GM12878 (cell line): ENCODE results near the gene DYNC2H1. TPM values are rescaled to one million over a fixed set of nuclear protein-coding genes. Genes with fewer than 3 reads are reported as not detected.

Experiments
- ATAC-seq: fragments of 200-7000 bp; cut with Tn5 transposase; 3 replicates; pipeline ENCODE4 v1.9.1; 2020; ENCODE audit warnings: mild to moderate bottlenecking, moderate library complexity
- BruUV-seq: library from RNA; stranded (reverse); fragments of 400-500 nt; replicated peaks from 2 replicates; lab custom pipeline; 2021; lab: Mats Ljungman, UMichigan
- CTCF ChIA-PET: fragments of 300-600 bp; sonication (Branson Sonifier 250); formaldehyde crosslinking; extraction: SDS; loops from one replicate; lab custom pipeline; 2021; ENCODE audit warnings: inconsistent platforms; lab: Yijun Ruan, JAX
- POLR2A ChIA-PET: fragments of 350-600 bp; formaldehyde crosslinking; extraction: SDS; loops from one replicate; lab custom pipeline; 2021; ENCODE audit warnings: inconsistent platforms; lab: Charles Lee
- RAD21 ChIA-PET: fragments of 300-600 bp; sonication (Branson Sonifier 250); formaldehyde crosslinking; loops from one replicate; lab custom pipeline; 2023; ENCODE audit warnings: antibody characterized with exemption; ENCODE audit not compliant: unreplicated experiment; lab: Charles Lee
- SMC1A ChIA-PET: fragments of 300-600 bp; sonication (Branson Sonifier 250); formaldehyde crosslinking; loops from one replicate; lab custom pipeline; 2023; ENCODE audit not compliant: unreplicated experiment, uncharacterized antibody; lab: Charles Lee
- DNase-seq: peaks from one replicate; pipeline ENCODE4 v3.0.0-alpha.2; 2011; ENCODE audit warnings: low read depth, low spot score
- FAIRE-seq: peaks from 3 replicates; lab custom pipeline; 2011; peaks lifted over from hg19 to GRCh38; lab: Jason Lieb, UNC
- H2AFZ ChIP-seq: 2 replicates; pipeline ENCODE4 v1.6.0; 2011; ENCODE audit warnings: low read depth, low read length, control low read depth; ENCODE audit not compliant: control insufficient read depth
- H3K27ac ChIP-seq: 2 replicates; pipeline ENCODE4 v1.5.1; 2011; ENCODE audit warnings: control low read depth; ENCODE audit not compliant: control insufficient read depth, insufficient read depth
- H3K27me3 ChIP-seq, 2 experiments: replicated peaks in 1 of 2; 2 replicates each; pipeline versions ENCODE4 v1.6.0 to v1.6.1; 2011; ENCODE audit warnings: low read length in 1 of 2; ENCODE audit not compliant: control insufficient read depth in 2 of 2, insufficient read depth in 2 of 2
- H3K36me3 ChIP-seq, 2 experiments: 2 replicates each; pipeline ENCODE4 v1.5.1; 2011; ENCODE audit warnings: low read length in 1 of 2; ENCODE audit not compliant: control insufficient read depth in 2 of 2, insufficient read depth in 2 of 2
- H3K4me1 ChIP-seq: 2 replicates; pipeline ENCODE4 v1.6.1; 2011; ENCODE audit warnings: mild to moderate bottlenecking, low read length, moderate library complexity, mixed read lengths; ENCODE audit not compliant: control insufficient read depth, insufficient read depth
- H3K4me2 ChIP-seq: 2 replicates; pipeline ENCODE4 v1.6.0; 2011; ENCODE audit warnings: control low read depth; ENCODE audit not compliant: control insufficient read depth, insufficient read depth
- H3K4me3 ChIP-seq: fragments of 200-600 bp; sonication (generic); 2 replicates; pipeline ENCODE4 v1.5.1; 2016
- H3K79me2 ChIP-seq: 2 replicates; pipeline ENCODE4 v1.6.0; 2011; ENCODE audit warnings: low read length; ENCODE audit not compliant: control insufficient read depth, insufficient read depth
- H3K9ac ChIP-seq: 2 replicates; pipeline ENCODE4 v1.8.0; 2011; ENCODE audit warnings: low read length, control low read depth, mixed read lengths; ENCODE audit not compliant: control insufficient read depth, insufficient read depth
- H3K9me3 ChIP-seq: replicated peaks from 3 replicates; pipeline ENCODE4 v1.5.1; 2011; ENCODE audit warnings: mild to moderate bottlenecking, low read length; ENCODE audit not compliant: control insufficient read depth, insufficient read depth
- H4K20me1 ChIP-seq: 2 replicates; pipeline ENCODE4 v1.6.0; 2011; ENCODE audit not compliant: control insufficient read depth, insufficient read depth
- CHD1 ChIP-seq: IDR thresholded peaks from 2 replicates; pipeline ENCODE4 v1.6.1; 2012; ENCODE audit warnings: low read depth, low read length, improper control_type of control experiment
- EGR1 ChIP-seq, 2 experiments: IDR thresholded peaks; 1 replicate in 1 of 2; 2 replicates in 1 of 2; pipeline ENCODE4 v1.6.1; 2011 to 2012; ENCODE audit warnings: low read depth in 2 of 2, low read length in 2 of 2, borderline replicate concordance in 1 of 2, mild to moderate bottlenecking in 1 of 2, moderate library complexity in 1 of 2
- FOXM1 ChIP-seq: IDR thresholded peaks from 2 replicates; pipeline ENCODE4 v1.6.1; 2012; ENCODE audit warnings: low read depth, mild to moderate bottlenecking, inconsistent platforms, low read length, moderate library complexity
- WGBS: methylation state at CpG from one replicate; pipeline ENCODE4 v1.1.6; 2016; ENCODE audit warnings: low lambda C conversion rate; ENCODE audit not compliant: insufficient replicate concordance, insufficient coverage; ENCODE audit errors: missing lambda C conversion rate; 5-methylcytosine and 5-hydroxymethylcytosine counted together
- in situ Hi-C: fragments of 300-500 bp; cut with MboI; formaldehyde crosslinking; loops from 9 replicates; pipeline ENCODE4 v1.14.3; 2018; ENCODE audit warnings: mixed read lengths
- intact Hi-C: fragments of 100-400 bp; cut with micrococcal nuclease; formaldehyde crosslinking; loops from one replicate; pipeline ENCODE4 v1.14.2; 2022; ENCODE audit not compliant: unreplicated experiment
- polyA plus RNA-seq, 11 experiments: library from polyadenylated mRNA; depleted of rRNA in 4 of 11; unstranded in 6 of 11; stranded (reverse) in 5 of 11; fragments of >200 nt; fragmentation: Nextera tagmentation in 4 of 11; fragmentation: Illumina TruSeq in 1 of 11; extraction: Ambion mirVana in 4 of 11; extraction: Trizol in 1 of 11; gene quantifications; 1 replicate in 1 of 11; 2 replicates in 10 of 11; pipeline versions ENCODE4 v1.2.1 to v1.2.3, GENCODE V29; 2011 to 2016; ENCODE audit warnings: inconsistent platforms in 2 of 11, missing spikeins in 2 of 11, low read depth in 1 of 11
- total RNA-seq, 4 experiments: library from RNA; depleted of rRNA in 3 of 4; stranded (reverse); fragments of >200 nt in 3 of 4; fragmentation: Illumina TruSeq in 1 of 4; extraction: Trizol in 1 of 4; gene quantifications; 2 replicates each; pipeline versions ENCODE4 v1.2.1 to v1.2.3, GENCODE V29; 2013 to 2021

DYNC2H1 gene
- total and polyA plus RNA-seq, 10 of the 15 experiments (the other 5 are each of a cell fraction or from before 2014, with no cell fraction given) = 0.12 to 3.9 (median 0.23) TPM; not detected in 2

GRCh38 chr11:103110391-103110790, 1.2 kb downstream of the DYNC2H1 start:
- Histone ChIP-seq H3K27me3 (no peaks in the 10 kb centered on the region; a peak in 2 of 4 replicates), H2AFZ (no peak overlapping the region), H3K9ac (no peak overlapping the region), H4K20me1 (no peaks in the 10 kb centered on the region), H3K4me3 (no peak overlapping the region), H3K9me3 (no peaks in the 10 kb centered on the region), H3K27ac (no peak overlapping the region), H3K79me2 (no peaks in the 10 kb centered on the region), H3K36me3 (no peaks in the 10 kb centered on the region), H3K4me1 (peaks cover 3% of the 10 kb centered on the region; the same call in 1 of the 2 replicates), H3K4me2 (no peak overlapping the region)
- DNase-seq (no peak), FAIRE-seq (no peak), ATAC-seq (no peak)
- no TSS peak for BruUV-seq
- TF ChIP-seq EGR1 (IDR thresholded peaks at IDR 0.05; ENCODE audit: borderline replicate concordance in 1 of 2, low read depth in 2 of 2, low read length in 2 of 2) = no peak
- TF ChIP-seq CHD1 = no peak
- POLR2A ChIA-PET = no interaction called here
- SMC1A ChIA-PET = interaction anchor here (1.8 to 2.0 kb wide), 2 partner anchors 20 to 69 kb away, joined by 5 to 6 read pairs; no protein-coding TSS in a partner anchor
- in situ Hi-C loops (no loop called here), intact Hi-C loops (no loop called here)
- CTCF ChIA-PET = interaction anchor here (1.6 kb wide), 1 partner anchor 168 kb away, joined by 4 read pairs; no protein-coding TSS in a partner anchor
- RAD21 ChIA-PET = no interaction called here

GRCh38 chr11:103111400-103111799, 2.2 kb downstream of the DYNC2H1 start:
- Histone ChIP-seq H3K27ac (no peak overlapping the region), H2AFZ (no peak overlapping the region), H3K4me3 (no peak overlapping the region), H3K4me2 (no peak overlapping the region), H3K36me3 (no peaks in the 10 kb centered on the region), H3K9me3 (no peaks in the 10 kb centered on the region), H3K4me1 (peaks cover 3% of the 10 kb centered on the region; the same call in 1 of the 2 replicates), H4K20me1 (no peaks in the 10 kb centered on the region), H3K27me3 (no peaks in the 10 kb centered on the region; a peak in 2 of 4 replicates), H3K79me2 (no peaks in the 10 kb centered on the region), H3K9ac (no peak overlapping the region)
- no peak for FAIRE-seq
- no TSS peak for BruUV-seq
- intact Hi-C loops (no loop called here), in situ Hi-C loops (no loop called here)
- 63% methylated on average over 5 of the region's 5 CpGs for WGBS
- CTCF ChIA-PET = interaction anchor here (1.0 to 1.1 kb wide), 2 partner anchors 11 to 59 kb away, joined by 3 read pairs; no protein-coding TSS in a partner anchor
- POLR2A ChIA-PET = interaction anchor here (1.1 kb wide), 1 partner anchor 20 kb away, joined by 3 read pairs; no protein-coding TSS in a partner anchor
- no peak for DNase-seq
- RAD21 ChIA-PET = interaction anchor here (0.6 kb wide), 1 partner anchor 60 kb away, joined by 3 read pairs; no protein-coding TSS in a partner anchor
- no peak for TF ChIP-seq FOXM1
- ATAC-seq = no peak
- SMC1A ChIA-PET = interaction anchor here (0.6 to 1.7 kb wide), 3 partner anchors 19 to 197 kb away, joined by 3 to 5 read pairs (median 3); partner anchors contain the start of gene DCUN1D5
